Fibroblast of lung (primary cell): ENCODE data around the gene BAG5. TPM values are rescaled to one million over a fixed set of nuclear protein-coding genes. Genes with fewer than 3 reads are reported as not detected.

Experiments
- DNase-seq, 2 donors: peaks; one replicate each; pipeline versions ENCODE4 v3.0.0 to v3.0.0-alpha.2; 2010; ENCODE audit warnings: low read depth in 2 of 2
- H2AFZ ChIP-seq: 2 replicates; pipeline ENCODE4 v1.5.1; 2012; ENCODE audit warnings: low read length, control low read depth, inconsistent platforms
- H3K27ac ChIP-seq: 2 replicates; pipeline ENCODE4 v1.5.1; 2011; ENCODE audit warnings: low read length, control low read depth; ENCODE audit not compliant: insufficient read depth
- H3K27me3 ChIP-seq: 2 replicates; pipeline ENCODE4 v1.5.1; 2011; ENCODE audit warnings: mild to moderate bottlenecking, low read length; ENCODE audit not compliant: control insufficient read depth, insufficient read depth
- H3K36me3 ChIP-seq: 2 replicates; pipeline ENCODE4 v1.5.1; 2011; ENCODE audit warnings: low read length; ENCODE audit not compliant: control insufficient read depth, insufficient read depth
- H3K4me1 ChIP-seq: 2 replicates; pipeline ENCODE4 v1.5.1; 2011; ENCODE audit warnings: low read length; ENCODE audit not compliant: control insufficient read depth, insufficient read depth; ENCODE audit errors: extremely low read depth
- H3K4me2 ChIP-seq: 2 replicates; pipeline ENCODE4 v1.5.1; 2011; ENCODE audit warnings: low read length, control low read depth; ENCODE audit not compliant: insufficient read depth; ENCODE audit errors: extremely low read depth
- H3K4me3 ChIP-seq, 4 experiments: fragments of 200-600 bp in 1 of 4; sonication (generic) in 1 of 4; replicated peaks in 1 of 4; 2 replicates each; pipeline ENCODE4 v1.5.1; 2011 to 2016; ENCODE audit warnings: low read length in 4 of 4, low read depth in 3 of 4, mild to moderate bottlenecking in 3 of 4, control low read depth in 2 of 4, inconsistent platforms in 1 of 4, mixed read lengths in 1 of 4; ENCODE audit not compliant: insufficient read depth in 1 of 4; ENCODE audit errors: control extremely low read depth in 1 of 4
- H3K79me2 ChIP-seq: 2 replicates; pipeline ENCODE4 v1.5.1; 2012; ENCODE audit warnings: mild to moderate bottlenecking, low read length, inconsistent platforms; ENCODE audit not compliant: control insufficient read depth, insufficient read depth
- H3K9ac ChIP-seq: 2 replicates; pipeline ENCODE4 v1.5.1; 2011; ENCODE audit warnings: mild to moderate bottlenecking, low read length, control low read depth; ENCODE audit not compliant: insufficient read depth
- H3K9me3 ChIP-seq: 2 replicates; pipeline ENCODE4 v1.5.1; 2012; ENCODE audit warnings: low read depth, low read length; ENCODE audit not compliant: control insufficient read depth, insufficient read depth
- H4K20me1 ChIP-seq: 2 replicates; pipeline ENCODE4 v1.5.1; 2011; ENCODE audit warnings: low read length; ENCODE audit not compliant: control insufficient read depth, insufficient read depth; ENCODE audit errors: extremely low read depth
- CTCF ChIP-seq, 2 donors: IDR thresholded peaks in 1 of 2; conservative IDR thresholded peaks in 1 of 2; 1 replicate in 1 of 2; 2 replicates in 1 of 2; pipeline ENCODE4 v1.5.1; 2011 to 2012; ENCODE audit warnings: low read length in 2 of 2, control low read depth in 1 of 2, inconsistent platforms in 1 of 2, low read depth in 1 of 2, mild to moderate bottlenecking in 1 of 2
- EZH2 ChIP-seq: IDR thresholded peaks from 2 replicates; pipeline ENCODE4 v1.5.1; 2012; ENCODE audit warnings: low read length, control low read depth, mild to moderate bottlenecking; ENCODE audit errors: missing control alignments
- polyA plus RNA-seq, 2 donors: library from polyadenylated mRNA; depleted of rRNA in 1 of 2; stranded (reverse) in 1 of 2; unstranded in 1 of 2; fragments of >200 nt; gene quantifications; 2 replicates each; pipeline ENCODE4 v1.2.1, GENCODE V29; 2011 to 2012; ENCODE audit warnings: missing spikeins in 1 of 2
- total RNA-seq: library from RNA; depleted of rRNA; stranded (reverse); fragments of >200 nt; gene quantifications from 2 replicates; pipeline ENCODE4 v1.2.1, GENCODE V29; 2014

Gene BAG5
- total and polyA plus RNA-seq, 2 donors (not counting 1 experiment from before 2014, with no cell fraction given) = 14.9 to 25.8 TPM

GRCh38 chr14:103559766-103560165 lies 2.7 kb downstream of the BAG5 start:
- peak overlapping the region in 1 of 4 experiments; percentile 3 for H3K4me3 ChIP-seq
- H3K27ac ChIP-seq = no peak overlapping the region
- no peaks in the 10 kb centered on the region for H3K27me3 ChIP-seq
- no peak for DNase-seq
- no peaks in the 10 kb centered on the region for H4K20me1 ChIP-seq
- peaks cover 73% of the 10 kb centered on the region for H3K79me2 ChIP-seq
- H3K36me3 ChIP-seq = no peaks in the 10 kb centered on the region
- no peaks in the 10 kb centered on the region for H3K9me3 ChIP-seq
- no peak for TF ChIP-seq EZH2
- no peak for TF ChIP-seq CTCF (conservative IDR thresholded peaks at IDR 0.05 in 1 of 2, IDR thresholded peaks at IDR 0.05 in 1 of 2; ENCODE audit: low read depth in 1 of 2, low read length in 2 of 2)
- no peak overlapping the region for H3K9ac ChIP-seq
- H3K4me1 ChIP-seq = peaks cover 13% of the 10 kb centered on the region
- no peak overlapping the region for H3K4me2 ChIP-seq
- H2AFZ ChIP-seq = no peak overlapping the region

GRCh38 chr14:103558071-103558882 lies 4.2 kb downstream of the BAG5 start:
- H2AFZ ChIP-seq = no peak overlapping the region
- H3K4me3 ChIP-seq = no peak overlapping the region
- no peaks in the 10 kb centered on the region for H3K9me3 ChIP-seq
- no peak for TF ChIP-seq CTCF (conservative IDR thresholded peaks at IDR 0.05 in 1 of 2, IDR thresholded peaks at IDR 0.05 in 1 of 2; ENCODE audit: low read depth in 1 of 2, low read length in 2 of 2)
- TF ChIP-seq EZH2 = no peak
- H3K27ac ChIP-seq = peak overlapping the region; percentile 48
- H4K20me1 ChIP-seq = no peaks in the 10 kb centered on the region
- peak; percentile 62 to 75 for DNase-seq
- H3K9ac ChIP-seq = no peak overlapping the region
- H3K4me2 ChIP-seq = no peak overlapping the region
- H3K27me3 ChIP-seq = no peaks in the 10 kb centered on the region
- H3K4me1 ChIP-seq = peaks cover 13% of the 10 kb centered on the region
- H3K36me3 ChIP-seq = no peaks in the 10 kb centered on the region
- peaks cover 60% of the 10 kb centered on the region for H3K79me2 ChIP-seq

GRCh38 chr14:103556946-103557758 lies 5.3 kb downstream of the BAG5 start:
- H3K27ac ChIP-seq = no peak overlapping the region
- H2AFZ ChIP-seq = no peak overlapping the region
- no peak for TF ChIP-seq EZH2
- TF ChIP-seq CTCF (conservative IDR thresholded peaks at IDR 0.05 in 1 of 2, IDR thresholded peaks at IDR 0.05 in 1 of 2; ENCODE audit: low read depth in 1 of 2, low read length in 2 of 2) = no peak
- no peak for DNase-seq
- no peaks in the 10 kb centered on the region for H3K27me3 ChIP-seq
- H3K4me3 ChIP-seq = no peak overlapping the region
- H3K79me2 ChIP-seq = peaks cover 55% of the 10 kb centered on the region
- no peak overlapping the region for H3K9ac ChIP-seq
- H3K36me3 ChIP-seq = no peaks in the 10 kb centered on the region
- no peaks in the 10 kb centered on the region for H3K9me3 ChIP-seq
- H3K4me1 ChIP-seq = peaks cover 20% of the 10 kb centered on the region
- peak overlapping the region; percentile 52 for H3K4me2 ChIP-seq
- no peaks in the 10 kb centered on the region for H4K20me1 ChIP-seq
